ENCODE results near the gene TSHZ1.

- TF ChIP-seq CTCF (IDR thresholded peaks at IDR 0.05): no peak
- TF ChIP-seq POLR2A (IDR thresholded peaks at IDR 0.05): no peak
Observed at GRCh38 chr18:75316826-75317225, 106.2 kb downstream of the TSHZ1 start.
